Measurements from ENCODE around the gene ERC1. TPM values are rescaled to one million over a fixed set of nuclear protein-coding genes. Genes with fewer than 3 reads are reported as not detected.

ERC1 gene
- total RNA-seq, 4 donors from 2014 or later: 23.5 to 74.8 (median 57.0) TPM

DNA sequence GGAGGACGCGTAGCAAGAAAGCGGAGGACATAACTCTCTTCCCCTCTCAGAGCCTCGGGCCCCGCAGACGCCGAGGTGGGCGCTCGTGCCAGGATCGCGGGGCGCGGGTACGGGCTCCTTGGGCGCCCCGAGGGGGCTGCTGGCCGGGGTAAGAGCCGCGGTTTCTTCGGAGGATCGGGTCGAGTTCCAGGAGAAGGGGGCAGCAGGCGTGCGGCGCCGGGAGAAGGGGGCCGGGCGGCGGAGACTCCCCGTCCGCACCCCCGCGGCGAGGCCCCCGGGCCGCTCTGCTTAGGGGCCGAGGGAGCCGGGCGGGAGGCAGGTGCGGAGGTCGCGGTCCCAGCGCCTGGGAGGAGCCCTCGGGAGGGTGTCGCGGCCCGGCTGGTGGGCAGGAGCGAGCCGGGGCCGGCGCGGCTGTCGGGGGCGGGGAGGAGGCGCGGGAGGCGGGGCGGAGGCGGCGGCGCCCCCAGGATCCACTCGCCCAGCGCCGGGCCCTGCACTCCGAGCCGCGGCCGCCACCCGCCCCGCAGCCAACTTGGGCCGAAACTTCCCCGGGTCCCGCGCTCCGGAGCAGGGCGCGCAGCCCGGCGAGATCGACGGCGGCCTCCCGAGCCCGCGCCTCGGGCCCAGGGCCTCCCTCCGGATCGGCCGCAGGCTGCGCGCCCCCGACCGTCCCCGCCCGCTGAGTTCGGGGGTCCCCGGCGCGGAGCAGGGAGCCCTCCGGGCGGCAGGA, 539.0 kb downstream of the ERC1 start:
- Histone ChIP-seq H3K36me3 (no peaks in the 10 kb centered on the region), H3K27ac (peak overlapping the region; percentile 21 to 65 (median 30)), H3K9me3 (no peaks in the 10 kb centered on the region), H3K4me1 (peaks cover 0 to 8% (median 6%) of the 10 kb centered on the region in 4 donors), H3K4me3 (peak overlapping the region; percentile 13 to 61 (median 56)), H3K27me3 (peaks cover 72% of the 10 kb centered on the region)
- DNase-seq: peak; percentile 49
- no peak for TF ChIP-seq EP300 (IDR thresholded peaks at IDR 0.05; ENCODE audit: low read depth)
- TF ChIP-seq POLR2A (IDR thresholded peaks at IDR 0.05): no peak
- TF ChIP-seq, protein P1, sequence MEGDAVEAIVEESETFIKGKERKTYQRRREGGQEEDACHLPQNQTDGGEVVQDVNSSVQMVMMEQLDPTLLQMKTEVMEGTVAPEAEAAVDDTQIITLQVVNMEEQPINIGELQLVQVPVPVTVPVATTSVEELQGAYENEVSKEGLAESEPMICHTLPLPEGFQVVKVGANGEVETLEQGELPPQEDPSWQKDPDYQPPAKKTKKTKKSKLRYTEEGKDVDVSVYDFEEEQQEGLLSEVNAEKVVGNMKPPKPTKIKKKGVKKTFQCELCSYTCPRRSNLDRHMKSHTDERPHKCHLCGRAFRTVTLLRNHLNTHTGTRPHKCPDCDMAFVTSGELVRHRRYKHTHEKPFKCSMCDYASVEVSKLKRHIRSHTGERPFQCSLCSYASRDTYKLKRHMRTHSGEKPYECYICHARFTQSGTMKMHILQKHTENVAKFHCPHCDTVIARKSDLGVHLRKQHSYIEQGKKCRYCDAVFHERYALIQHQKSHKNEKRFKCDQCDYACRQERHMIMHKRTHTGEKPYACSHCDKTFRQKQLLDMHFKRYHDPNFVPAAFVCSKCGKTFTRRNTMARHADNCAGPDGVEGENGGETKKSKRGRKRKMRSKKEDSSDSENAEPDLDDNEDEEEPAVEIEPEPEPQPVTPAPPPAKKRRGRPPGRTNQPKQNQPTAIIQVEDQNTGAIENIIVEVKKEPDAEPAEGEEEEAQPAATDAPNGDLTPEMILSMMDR (IDR thresholded peaks at IDR 0.05): no peak
- TF ChIP-seq POLR2AphosphoS5 (IDR thresholded peaks at IDR 0.05): no peak
- WGBS, 2 donors (ENCODE audit: low coverage in 1 of 2): 16 to 40% methylated on average over 4 to 60 of the region's 101 CpGs
- intact Hi-C loops (cut with DNase I; ENCODE audit: low total_unique reads) (no loop called here), in situ Hi-C loops (cut with MboI; ENCODE audit: low pct_ligation_motif_present in 1 of 4, low pct_unique_long_range_greater_than_20kb in 1 of 4, low sequenced_read_pairs in 3 of 4) (no loop called here)

DNA sequence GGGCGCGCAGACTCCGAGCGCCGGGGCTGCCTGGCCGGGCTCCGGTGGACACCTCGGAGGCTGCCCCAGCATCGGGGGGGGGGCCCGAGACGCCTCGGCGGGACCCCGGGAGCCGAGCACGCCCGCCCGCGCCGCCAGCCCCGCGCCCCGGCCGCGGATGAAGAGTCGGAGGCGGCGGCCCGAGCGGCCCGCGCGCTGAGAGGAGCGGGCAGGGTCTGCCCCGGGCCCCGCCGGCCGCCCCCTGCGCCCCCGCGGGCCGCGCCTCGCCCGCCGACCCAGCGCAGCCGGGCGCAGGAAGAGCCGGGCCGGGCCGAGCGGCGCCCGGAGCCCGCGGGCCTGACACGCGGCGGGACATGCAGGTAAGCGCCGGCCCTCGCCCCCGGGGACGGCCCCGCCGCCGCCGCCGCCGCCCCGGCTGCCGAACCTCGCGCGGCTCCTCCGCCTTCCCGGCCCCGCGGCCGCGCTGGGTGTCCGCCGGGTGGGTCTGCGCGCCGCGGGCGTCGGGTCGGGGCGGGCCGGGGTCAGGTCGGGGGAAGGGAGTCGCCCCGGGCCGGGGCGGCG, 539.6 kb downstream of the ERC1 start:
- Histone ChIP-seq H3K36me3 (no peaks in the 10 kb centered on the region), H3K4me3 (peak overlapping the region; percentile 45 to 84 (median 60)), H3K4me1 (peaks cover 0 to 8% (median 6%) of the 10 kb centered on the region in 4 donors), H3K27ac (peak overlapping the region; percentile 33 to 65 (median 37)), H3K27me3 (peaks cover 79% of the 10 kb centered on the region), H3K9me3 (no peaks in the 10 kb centered on the region)
- TF ChIP-seq, protein P1 (IDR thresholded peaks at IDR 0.05): no peak
- TF ChIP-seq POLR2A (IDR thresholded peaks at IDR 0.05) (no peak), EP300 (IDR thresholded peaks at IDR 0.05; ENCODE audit: low read depth) (no peak), POLR2AphosphoS5 (IDR thresholded peaks at IDR 0.05) (no peak)
- intact Hi-C loops (cut with DNase I; ENCODE audit: low total_unique reads): no loop called here
- in situ Hi-C loops (cut with MboI; ENCODE audit: low pct_ligation_motif_present in 1 of 4, low pct_unique_long_range_greater_than_20kb in 1 of 4, low sequenced_read_pairs in 3 of 4): no loop called here
- WGBS, 2 donors (ENCODE audit: low coverage in 1 of 2): 1% methylated on average over 45 of the region's 99 CpGs; no CpG with 5 or more reads in 1 of the 2 donors
- DNase-seq: no peak

DNA sequence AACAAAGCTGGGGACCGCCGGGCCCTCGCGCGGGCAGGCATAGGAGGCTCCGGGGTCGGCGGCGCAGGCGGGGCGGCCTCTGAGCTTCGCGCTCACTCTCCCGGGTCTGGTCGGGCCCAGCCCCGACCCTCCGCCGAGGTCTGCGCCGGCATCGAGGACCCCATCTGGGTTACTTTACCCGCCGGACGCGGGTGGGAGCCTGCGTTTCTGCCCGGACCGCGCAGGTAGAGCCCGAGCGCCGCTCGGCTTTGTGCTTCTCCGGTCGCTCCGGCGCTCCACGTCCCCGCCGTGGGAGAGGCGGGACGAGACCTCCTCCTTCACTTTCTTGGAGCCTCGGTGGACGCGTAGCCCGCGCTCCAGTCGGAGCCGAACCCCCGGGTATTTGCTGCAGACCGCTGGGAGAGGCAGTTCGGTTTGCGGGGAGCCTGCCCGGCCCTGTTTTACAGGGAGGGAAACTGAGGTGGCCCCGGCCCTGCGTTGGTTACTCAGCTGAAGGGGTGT, 540.2 kb downstream of the ERC1 start:
- TF ChIP-seq POLR2AphosphoS5 (IDR thresholded peaks at IDR 0.05) (no peak), EP300 (IDR thresholded peaks at IDR 0.05; ENCODE audit: low read depth) (no peak), POLR2A (IDR thresholded peaks at IDR 0.05) (no peak)
- TF ChIP-seq, protein P1 (IDR thresholded peaks at IDR 0.05): no peak
- in situ Hi-C loops (cut with MboI; ENCODE audit: low pct_ligation_motif_present in 1 of 4, low pct_unique_long_range_greater_than_20kb in 1 of 4, low sequenced_read_pairs in 3 of 4): no loop called here

DNA sequence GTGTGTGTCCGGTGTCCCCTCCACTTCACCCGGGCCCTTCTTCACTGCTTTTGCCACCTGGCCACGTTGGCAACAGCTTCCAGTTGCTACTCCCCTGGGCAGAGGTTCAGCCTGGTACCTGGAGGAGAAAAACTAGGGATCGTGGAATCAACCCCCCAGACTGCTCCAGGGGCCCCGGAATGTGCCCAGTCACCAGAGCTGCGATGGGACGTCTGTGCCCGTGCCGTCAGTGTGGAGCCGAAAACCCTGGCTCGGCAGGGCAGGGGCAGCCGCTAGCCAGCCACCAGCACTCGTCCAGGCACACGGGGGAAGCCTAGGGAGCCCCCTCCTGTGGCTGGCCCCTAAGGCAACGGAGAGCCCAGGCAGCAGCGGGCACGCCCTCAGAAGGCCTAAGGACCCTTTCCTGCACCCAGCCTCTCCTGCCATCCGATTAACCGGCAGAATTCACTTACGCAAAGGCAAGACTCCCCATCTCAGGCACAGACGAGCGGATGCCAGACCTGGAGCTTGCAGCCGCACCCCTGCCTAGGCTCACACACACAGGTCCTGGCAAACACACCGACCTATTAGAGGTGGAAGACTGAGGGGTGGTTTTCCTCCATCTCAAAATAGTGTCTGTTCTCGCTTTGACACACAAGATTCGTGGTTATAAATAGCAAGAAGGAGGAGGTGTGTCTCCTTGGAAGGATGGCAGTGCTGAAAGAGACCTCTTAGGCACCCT, 540.8 kb downstream of the ERC1 start:
- Histone ChIP-seq H3K4me3 (peak overlapping the region in 3 of 4 donors; percentile 54 to 84 (median 59)), H3K27me3 (peaks cover 89% of the 10 kb centered on the region), H3K9me3 (no peaks in the 10 kb centered on the region), H3K4me1 (peaks cover 0 to 8% (median 6%) of the 10 kb centered on the region in 4 donors), H3K36me3 (no peaks in the 10 kb centered on the region), H3K27ac (peak overlapping the region; percentile 31 to 62 (median 37))
- in situ Hi-C loops (cut with MboI; ENCODE audit: low pct_ligation_motif_present in 1 of 4, low pct_unique_long_range_greater_than_20kb in 1 of 4, low sequenced_read_pairs in 3 of 4): no loop called here
- 40% methylated on average over 23 of the region's 26 CpGs; no CpG with 5 or more reads in 1 of the 2 donors for WGBS, 2 donors (ENCODE audit: low coverage in 1 of 2)
- intact Hi-C loops (cut with DNase I; ENCODE audit: low total_unique reads): no loop called here
- TF ChIP-seq, protein P1 (IDR thresholded peaks at IDR 0.05): no peak
- TF ChIP-seq POLR2AphosphoS5 (IDR thresholded peaks at IDR 0.05) (no peak), EP300 (IDR thresholded peaks at IDR 0.05; ENCODE audit: low read depth) (no peak), POLR2A (IDR thresholded peaks at IDR 0.05) (no peak)
- DNase-seq: no peak

More for the DNA sequence above, 540.2 kb downstream of the ERC1 start:
- peak overlapping the region; percentile 31 to 62 (median 37) for H3K27ac ChIP-seq
- peaks cover 0 to 8% (median 6%) of the 10 kb centered on the region in 4 donors for H3K4me1 ChIP-seq
- no peak for DNase-seq
- WGBS, 2 donors (ENCODE audit: low coverage in 1 of 2): 6% methylated on average over 55 of the region's 56 CpGs; no CpG with 5 or more reads in 1 of the 2 donors
- H3K9me3 ChIP-seq: no peaks in the 10 kb centered on the region
- intact Hi-C loops (cut with DNase I; ENCODE audit: low total_unique reads): no loop called here
- H3K27me3 ChIP-seq: peaks cover 84% of the 10 kb centered on the region
- no peaks in the 10 kb centered on the region for H3K36me3 ChIP-seq
- H3K4me3 ChIP-seq: peak overlapping the region; percentile 45 to 84 (median 56)
